Endodermal cell (in vitro differentiated cells): ENCODE measurements around the gene MXD4. TPM values are rescaled to one million over a fixed set of nuclear protein-coding genes. Genes with fewer than 3 reads are reported as not detected.
A peak's percentile ranks its signal among the peaks of the same experiment; 100 is the strongest.

Experiments
- DNase-seq: peaks from one replicate; pipeline ENCODE4 v3.0.0-alpha.2; 2017
- H3K27ac ChIP-seq: 2 replicates; pipeline ENCODE4 v1.5.1; 2013; ENCODE audit warnings: mild to moderate bottlenecking, low read depth, low read length, moderate library complexity
- H3K27me3 ChIP-seq: 2 replicates; pipeline ENCODE4 v1.6.1; 2013; ENCODE audit warnings: mild to moderate bottlenecking, low read length, moderate library complexity; ENCODE audit not compliant: insufficient read depth, control insufficient read depth, poor library complexity, severe bottlenecking
- H3K36me3 ChIP-seq: 2 replicates; pipeline ENCODE4 v1.7.0; 2013; ENCODE audit warnings: mild to moderate bottlenecking, low read length, moderate library complexity; ENCODE audit not compliant: control insufficient read depth, insufficient read depth
- H3K4me1 ChIP-seq: one replicate; pipeline ENCODE4 v1.7.0; 2013; ENCODE audit warnings: low read length; ENCODE audit not compliant: control insufficient read depth, insufficient read depth
- H3K4me3 ChIP-seq: 2 replicates; pipeline ENCODE4 v1.5.1; 2013; ENCODE audit warnings: mild to moderate bottlenecking, low read length, moderate library complexity
- H3K9ac ChIP-seq: 2 replicates; pipeline ENCODE4 v1.6.1; 2013; ENCODE audit warnings: mild to moderate bottlenecking, low read length, moderate library complexity; ENCODE audit not compliant: poor library complexity, severe bottlenecking; ENCODE audit errors: extremely low read depth
- H3K9me3 ChIP-seq: 2 replicates; pipeline ENCODE4 v1.6.1; 2013; ENCODE audit warnings: mild to moderate bottlenecking, low read length, moderate library complexity; ENCODE audit not compliant: control insufficient read depth
- H3K27ac Mint-ChIP-seq: 2 replicates; pipeline ENCODE4 v1.8.0; 2020; ENCODE audit warnings: mixed read lengths
- H3K27me3 Mint-ChIP-seq: 2 replicates; pipeline ENCODE4 v1.8.0; 2021; ENCODE audit warnings: mild to moderate bottlenecking, mixed read lengths; ENCODE audit not compliant: insufficient read depth
- H3K36me3 Mint-ChIP-seq: 2 replicates; pipeline ENCODE4 v1.8.0; 2020; ENCODE audit warnings: low read depth, mixed read lengths
- H3K4me1 Mint-ChIP-seq: 2 replicates; pipeline ENCODE4 v1.8.0; 2020; ENCODE audit warnings: mixed read lengths
- H3K4me3 Mint-ChIP-seq: 2 replicates; pipeline ENCODE4 v1.8.0; 2020; ENCODE audit warnings: mild to moderate bottlenecking, moderate library complexity, mixed read lengths
- H3K9me3 Mint-ChIP-seq: 2 replicates; pipeline ENCODE4 v1.8.0; 2020; ENCODE audit warnings: mild to moderate bottlenecking, mixed read lengths
- WGBS, 2 experiments: methylation state at CpG; one replicate each; pipeline versions ENCODE4 v1.1.5 to v1.1.7; 2013; ENCODE audit warnings: missing lambda C conversion rate in 2 of 2, mixed read lengths in 1 of 2; ENCODE audit not compliant: insufficient coverage in 1 of 2, insufficient read length in 1 of 2; 5-methylcytosine and 5-hydroxymethylcytosine counted together
- total RNA-seq, 2 donors: library from RNA; stranded (reverse); fragmentation: NEBNext Ultra II Directional in 1 of 2; extraction: Animal tissue kit (Norgen Biotek cat#: 25700) in 1 of 2; gene quantifications; 2 replicates in 1 of 2; 3 replicates in 1 of 2; pipeline ENCODE4 v1.2.1, GENCODE V29; 2021
- TF ChIP-seq, protein P1 (sequence below): fragments of 200-600 bp; sonication (generic); conservative IDR thresholded peaks from 2 replicates; pipeline ENCODE4 v1.5.0; 2021; ENCODE audit warnings: antibody characterized with exemption, mild to moderate bottlenecking

Gene MXD4
- total RNA-seq, 2 donors from 2014 or later = 46.0 to 78.8 TPM

DNA sequence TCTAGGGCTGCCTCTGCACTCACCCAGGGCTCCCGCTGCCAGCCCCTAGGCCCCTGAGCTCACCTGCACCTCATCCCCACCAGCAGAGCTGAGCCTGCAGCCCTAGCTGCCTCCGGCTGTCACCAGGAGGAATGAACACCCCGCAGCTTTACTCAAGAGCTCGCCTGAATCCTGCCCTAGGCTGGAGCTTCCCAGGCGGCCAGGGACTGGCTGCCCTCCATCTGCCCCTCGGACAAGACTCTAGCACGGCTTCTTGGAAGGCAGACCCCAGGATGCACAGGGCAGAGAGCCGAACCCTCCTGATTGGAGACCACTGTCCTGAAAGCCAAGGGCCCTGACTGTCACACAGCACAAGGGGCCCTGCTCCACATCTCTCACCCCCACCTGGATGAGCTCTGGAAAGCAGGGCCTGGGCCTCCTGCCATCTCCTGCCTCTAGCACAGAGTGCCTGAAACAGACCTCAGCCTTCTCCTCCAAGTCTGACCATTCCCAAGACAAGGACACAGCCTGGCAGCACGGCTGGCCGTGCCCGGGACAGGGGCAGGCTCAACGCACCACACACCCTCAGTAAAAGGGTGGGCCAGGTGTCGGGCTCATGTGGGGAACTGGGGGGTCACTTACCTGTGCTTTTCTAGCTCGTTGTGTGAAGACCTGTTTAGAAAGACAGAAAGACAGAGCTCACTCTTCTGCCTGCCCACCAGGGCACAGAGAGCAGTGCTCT, 4.4 kb downstream of the MXD4 start:
- H3K4me1 Mint-ChIP-seq = no peaks in the 10 kb centered on the region
- no peak overlapping the region for H3K4me3 ChIP-seq
- peaks cover 10% of the 10 kb centered on the region for H3K4me1 ChIP-seq
- H3K36me3 ChIP-seq = peaks cover 31% of the 10 kb centered on the region
- no peaks in the 10 kb centered on the region for H3K9me3 Mint-ChIP-seq
- peak; percentile 40 for DNase-seq
- H3K4me3 Mint-ChIP-seq = no peak overlapping the region
- no peak overlapping the region for H3K9ac ChIP-seq
- H3K27ac Mint-ChIP-seq = peak overlapping the region; percentile 58
- H3K27me3 Mint-ChIP-seq = no peaks in the 10 kb centered on the region
- 92 to 95% methylated on average over 8 to 14 of the region's 14 CpGs for WGBS, 2 experiments
- TF ChIP-seq, protein P1, sequence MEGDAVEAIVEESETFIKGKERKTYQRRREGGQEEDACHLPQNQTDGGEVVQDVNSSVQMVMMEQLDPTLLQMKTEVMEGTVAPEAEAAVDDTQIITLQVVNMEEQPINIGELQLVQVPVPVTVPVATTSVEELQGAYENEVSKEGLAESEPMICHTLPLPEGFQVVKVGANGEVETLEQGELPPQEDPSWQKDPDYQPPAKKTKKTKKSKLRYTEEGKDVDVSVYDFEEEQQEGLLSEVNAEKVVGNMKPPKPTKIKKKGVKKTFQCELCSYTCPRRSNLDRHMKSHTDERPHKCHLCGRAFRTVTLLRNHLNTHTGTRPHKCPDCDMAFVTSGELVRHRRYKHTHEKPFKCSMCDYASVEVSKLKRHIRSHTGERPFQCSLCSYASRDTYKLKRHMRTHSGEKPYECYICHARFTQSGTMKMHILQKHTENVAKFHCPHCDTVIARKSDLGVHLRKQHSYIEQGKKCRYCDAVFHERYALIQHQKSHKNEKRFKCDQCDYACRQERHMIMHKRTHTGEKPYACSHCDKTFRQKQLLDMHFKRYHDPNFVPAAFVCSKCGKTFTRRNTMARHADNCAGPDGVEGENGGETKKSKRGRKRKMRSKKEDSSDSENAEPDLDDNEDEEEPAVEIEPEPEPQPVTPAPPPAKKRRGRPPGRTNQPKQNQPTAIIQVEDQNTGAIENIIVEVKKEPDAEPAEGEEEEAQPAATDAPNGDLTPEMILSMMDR = no peak
- H3K27ac ChIP-seq = no peak overlapping the region
- H3K36me3 Mint-ChIP-seq = peaks cover 23% of the 10 kb centered on the region
- H3K27me3 ChIP-seq = no peaks in the 10 kb centered on the region
- H3K9me3 ChIP-seq = no peaks in the 10 kb centered on the region

DNA sequence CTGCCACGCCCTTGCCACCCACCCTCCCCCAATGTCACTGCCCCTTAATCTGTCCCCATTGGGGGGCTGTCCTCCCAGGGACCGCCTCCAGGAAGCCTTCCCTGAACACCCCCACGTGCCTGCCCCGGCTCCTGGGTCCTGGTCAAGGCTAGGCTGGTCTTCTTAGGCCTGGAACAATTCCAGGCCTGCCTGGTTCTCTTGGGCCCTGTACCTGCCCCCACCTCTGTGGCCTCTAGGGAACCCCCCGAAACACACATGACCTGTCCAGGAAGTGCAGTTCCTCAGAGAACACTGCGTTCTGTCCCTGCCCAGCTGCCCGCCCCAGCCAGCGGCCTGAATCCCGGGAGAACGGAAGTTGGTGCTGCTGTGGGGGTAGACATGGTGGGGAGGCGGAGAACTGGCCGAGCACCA, 5.1 kb downstream of the MXD4 start:
- Histone ChIP-seq H3K9me3 (no peaks in the 10 kb centered on the region), H3K4me3 (no peak overlapping the region), H3K9ac (no peak overlapping the region), H3K27me3 (no peaks in the 10 kb centered on the region), H3K4me1 (peaks cover 10% of the 10 kb centered on the region), H3K36me3 (peaks cover 31% of the 10 kb centered on the region), H3K27ac (no peak overlapping the region)
- Mint-ChIP-seq H3K4me1 (no peaks in the 10 kb centered on the region), H3K36me3 (peaks cover 23% of the 10 kb centered on the region), H3K27me3 (no peaks in the 10 kb centered on the region), H3K4me3 (no peak overlapping the region), H3K9me3 (no peaks in the 10 kb centered on the region), H3K27ac (peak overlapping the region; percentile 55)
- DNase-seq = peak; percentile 44
- TF ChIP-seq, protein P1 = no peak
- WGBS, 2 experiments = 84 to 87% methylated on average over 8 to 12 of the region's 12 CpGs

DNA sequence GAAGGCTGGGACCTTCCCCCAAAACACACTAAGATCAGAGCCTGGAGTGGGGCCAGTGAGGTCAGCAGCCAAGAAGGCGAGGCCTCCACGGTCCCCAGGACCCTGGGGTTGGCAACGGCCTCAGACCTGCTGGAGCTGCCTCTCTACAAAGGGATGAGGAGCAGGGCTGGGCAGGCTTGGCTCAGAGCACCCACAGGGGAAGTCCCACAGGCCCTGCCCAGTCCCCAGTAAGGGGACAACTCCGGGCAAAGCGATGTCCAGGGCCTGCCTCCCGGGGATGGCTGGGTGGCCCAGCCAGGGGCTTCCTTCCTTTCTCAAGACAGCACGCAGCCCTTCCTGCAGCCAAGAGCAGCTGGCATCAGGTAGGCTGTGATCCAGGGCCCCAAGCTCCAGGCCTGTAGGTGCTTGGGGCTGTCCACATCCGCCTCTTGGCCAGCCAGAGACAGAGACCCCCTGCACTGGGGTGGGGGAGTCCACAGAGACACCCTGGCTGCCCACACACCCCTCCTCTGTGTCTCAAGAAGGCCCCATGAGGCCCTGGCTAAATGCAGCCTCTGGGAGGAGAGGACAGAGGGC, 5.7 kb downstream of the MXD4 start:
- no peak for DNase-seq
- H3K9me3 ChIP-seq = no peaks in the 10 kb centered on the region
- Mint-ChIP-seq H3K4me3 (no peak overlapping the region), H3K27me3 (no peaks in the 10 kb centered on the region), H3K9me3 (no peaks in the 10 kb centered on the region), H3K36me3 (peaks cover 23% of the 10 kb centered on the region), H3K27ac (no peak overlapping the region), H3K4me1 (no peaks in the 10 kb centered on the region)
- H3K36me3 ChIP-seq = peaks cover 31% of the 10 kb centered on the region
- peaks cover 10% of the 10 kb centered on the region for H3K4me1 ChIP-seq
- H3K9ac ChIP-seq = no peak overlapping the region
- TF ChIP-seq, protein P1 = no peak
- H3K27me3 ChIP-seq = no peaks in the 10 kb centered on the region
- H3K27ac ChIP-seq = no peak overlapping the region
- WGBS, 2 experiments = 94% methylated on average over 3 to 8 of the region's 8 CpGs
- H3K4me3 ChIP-seq = no peak overlapping the region
